NCI-H2227 treated with DMSO at 0.1 percent for 48 hours (cell line): ENCODE measurements around the gene IL6R.
"Not testable (repeated sequence)": the region's sequence is repeated elsewhere in the genome, so short reads cannot be mapped to it uniquely, and the experiment has no call there.

Experiments used
- DNase-seq: peaks from one replicate; lab custom pipeline; 2025; lab: John Stamatoyannopoulos, UW

The IL6R gene

DNA sequence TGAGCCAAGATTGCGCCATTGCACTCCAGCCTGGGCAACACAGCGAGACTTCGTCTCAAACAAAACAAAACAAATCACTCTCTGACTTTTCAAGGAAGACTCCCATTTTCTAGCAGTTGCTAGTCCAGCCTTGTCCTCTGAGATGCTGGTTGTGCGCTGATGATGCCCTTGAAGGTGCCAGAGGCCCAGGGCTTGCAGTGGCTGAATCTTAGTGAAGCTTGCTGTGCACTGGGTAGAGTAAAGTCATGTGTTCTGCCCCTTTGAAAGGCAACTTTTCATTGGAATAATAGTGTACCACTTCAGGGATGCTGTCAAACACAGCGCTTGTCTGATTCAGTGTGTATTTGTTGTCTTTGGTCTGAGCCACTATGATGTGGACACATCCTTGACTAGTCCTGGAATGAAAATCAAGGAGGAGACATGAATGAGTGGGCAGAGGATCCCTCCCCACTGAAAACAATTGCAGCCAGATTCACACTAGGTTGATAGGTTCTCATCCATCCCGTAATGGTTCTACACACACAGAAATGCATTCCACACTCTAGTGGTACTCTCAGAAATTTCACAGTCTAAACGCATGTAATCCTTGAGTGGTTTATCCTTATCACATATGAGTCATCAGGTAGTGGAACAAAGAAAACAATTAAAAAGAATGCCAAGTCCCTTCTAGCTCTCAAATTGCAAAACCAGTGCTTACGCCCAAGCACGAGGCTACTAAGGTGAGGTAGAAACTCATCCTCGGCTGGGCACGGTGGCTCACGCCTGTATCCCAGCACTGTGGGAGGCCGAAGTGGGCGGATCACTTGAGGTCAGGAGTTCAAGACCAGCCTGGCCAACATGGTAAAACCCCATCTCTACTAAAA is 79.0 kb downstream of the IL6R start:
- DNase-seq, result no peak

- no peak for DNase-seq
Measured at GRCh38 chr1:154485106-154485505, 80.0 kb downstream of the IL6R start.

GRCh38 chr1:154485910-154486496 is 80.9 kb downstream of the IL6R start:
- DNase-seq, result no peak

GRCh38 chr1:154486756-154487155 is 81.6 kb downstream of the IL6R start:
- not testable (repeated sequence) for DNase-seq

- no peak for DNase-seq
Measured at GRCh38 chr1:154488922-154489321, 83.8 kb downstream of the IL6R start.

DNA sequence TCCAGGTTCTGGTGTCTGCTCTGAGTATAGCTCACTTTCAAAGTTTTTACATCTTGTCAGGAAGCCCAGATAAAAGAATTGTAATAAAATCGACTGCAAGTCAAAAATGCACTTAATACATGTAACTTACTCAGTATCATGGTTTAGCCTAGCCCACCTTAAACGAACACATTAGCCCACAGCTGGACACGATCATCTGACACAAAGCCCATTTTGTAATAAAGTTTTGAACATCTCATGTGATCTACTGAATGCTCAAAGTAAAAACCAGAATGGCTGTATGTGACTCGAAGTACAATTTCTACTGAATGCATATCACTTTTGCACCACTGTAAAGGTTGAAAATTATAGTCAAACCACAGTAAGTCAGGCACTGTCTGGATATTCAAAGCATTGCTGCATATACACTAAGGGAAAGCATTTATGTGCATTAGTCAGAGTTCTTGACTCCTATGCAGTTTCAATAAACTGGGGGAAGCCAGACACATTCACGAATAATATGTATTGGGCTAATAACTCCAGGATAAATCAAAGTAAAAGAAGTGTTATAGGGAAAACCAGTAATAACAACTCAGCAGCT is 84.6 kb downstream of the IL6R start:
- DNase-seq, result no peak

GRCh38 chr1:154490317-154490716 is 85.2 kb downstream of the IL6R start:
- no peak for DNase-seq

DNA sequence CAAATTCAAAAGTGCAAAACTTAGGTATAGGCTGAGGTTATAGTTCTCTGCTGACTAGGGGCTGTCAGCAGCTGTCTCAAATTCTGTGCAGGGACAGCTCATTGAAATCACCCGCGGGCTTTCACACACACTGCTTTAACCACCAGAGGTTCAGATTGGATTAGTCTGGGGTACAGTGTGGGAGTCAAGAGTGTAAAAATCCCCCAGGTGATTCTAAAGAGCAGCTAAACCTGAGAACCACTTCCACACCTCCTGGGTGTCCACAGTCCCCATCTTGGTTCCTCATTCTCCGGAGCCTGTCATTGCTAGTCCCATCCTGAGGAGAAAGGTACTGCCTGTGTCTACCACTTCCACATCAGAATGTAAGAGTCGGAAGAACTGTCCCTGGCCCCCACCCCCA is 87.0 kb downstream of the IL6R start:
- no peak for DNase-seq

DNA sequence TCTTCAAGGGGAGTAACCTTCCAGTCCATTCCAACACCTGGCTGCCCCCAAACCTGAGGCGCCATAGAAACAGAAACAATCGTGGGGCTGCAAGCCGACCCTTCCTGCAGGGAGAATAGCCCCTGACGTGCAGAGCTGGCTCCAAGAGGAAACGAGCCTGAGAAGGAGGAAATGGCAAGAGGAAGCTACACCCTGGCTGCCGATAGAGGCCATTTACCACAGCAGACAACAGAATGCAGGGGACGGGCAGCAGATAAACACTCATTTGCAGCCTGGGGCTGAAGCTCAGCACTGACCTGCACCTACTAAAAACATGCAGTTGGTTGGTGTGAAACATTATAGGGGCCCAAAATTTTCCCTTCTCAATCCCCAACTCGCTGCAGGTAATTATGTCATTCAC is 88.1 kb downstream of the IL6R start:
- no peak for DNase-seq

GRCh38 chr1:154495496-154496273 is 90.5 kb downstream of the IL6R start:
- DNase-seq, result no peak

DNA sequence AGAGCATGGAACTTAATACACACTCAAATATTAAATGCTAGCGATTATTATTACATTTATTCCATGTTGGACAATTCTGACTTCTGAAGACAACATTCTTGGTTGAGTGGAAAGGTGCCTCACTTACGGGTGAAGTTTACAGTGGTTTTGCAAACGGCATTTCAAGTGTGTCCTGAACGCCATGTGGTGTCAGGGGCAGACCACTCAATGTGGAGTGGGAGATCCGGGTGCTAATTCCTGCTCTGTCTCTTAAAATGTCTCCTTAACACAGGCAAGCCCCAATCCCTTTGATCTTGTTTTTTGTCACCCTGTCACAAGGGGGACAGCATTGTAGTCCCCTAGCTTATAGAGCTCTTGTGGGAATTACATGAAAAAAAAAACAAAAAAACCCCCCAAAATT is 91.2 kb downstream of the IL6R start:
- no peak for DNase-seq

GRCh38 chr1:154497026-154497806 is 92.1 kb downstream of the IL6R start:
- DNase-seq, result no peak

DNA sequence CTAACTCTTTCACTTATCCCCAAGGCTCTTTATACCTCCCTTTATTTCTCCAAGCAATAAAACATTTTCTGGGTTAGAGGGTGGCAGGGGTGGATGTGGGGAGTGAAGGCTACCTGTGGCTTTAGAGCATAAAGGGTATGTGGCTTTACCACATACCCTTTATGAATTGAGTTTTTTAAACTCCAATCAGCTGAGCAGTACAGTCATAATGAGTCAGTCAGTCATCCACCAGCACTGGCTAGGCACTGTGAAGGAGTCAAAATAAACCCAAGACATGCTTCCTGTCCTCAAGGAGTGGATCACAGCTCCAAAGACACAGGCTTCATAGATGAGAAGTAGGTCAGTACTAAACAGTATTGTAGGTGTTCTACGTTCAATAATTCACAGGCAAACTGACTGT is 94.3 kb downstream of the IL6R start:
- no peak for DNase-seq

- DNase-seq, result no peak
Measured at GRCh38 chr1:154500533-154500932, 95.4 kb downstream of the IL6R start.

DNA sequence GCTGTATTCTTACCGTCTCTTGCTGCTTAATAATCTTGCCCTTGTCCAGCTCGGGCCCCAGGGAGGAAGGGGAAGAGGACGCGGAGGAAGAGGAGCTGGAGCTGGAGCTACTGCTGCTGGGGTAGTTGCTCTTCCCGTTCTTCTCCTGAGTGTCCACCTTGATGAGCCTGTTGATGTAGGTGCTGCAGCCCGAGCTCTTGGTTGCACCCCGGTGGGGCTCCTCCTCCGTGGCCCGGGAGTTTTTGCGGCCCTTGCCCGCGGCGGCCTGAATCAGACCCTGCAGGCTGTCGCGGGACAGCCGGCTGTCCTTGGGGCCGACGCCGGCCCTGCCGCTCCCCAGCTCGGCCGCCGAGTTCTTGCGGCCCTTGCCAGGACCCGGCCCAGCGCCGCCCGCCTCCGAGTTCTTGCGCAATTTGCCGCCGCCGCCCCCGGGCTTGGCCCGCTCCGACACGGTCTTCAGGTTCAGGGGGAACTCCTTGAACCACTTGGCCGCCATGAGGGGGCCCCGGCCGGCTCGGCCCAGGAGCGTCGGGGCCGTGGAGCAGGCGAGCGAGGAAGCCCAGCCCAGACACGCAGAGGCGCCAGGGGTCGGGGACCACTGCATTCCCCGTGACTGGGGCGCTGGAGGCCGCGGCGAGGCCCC is 96.4 kb downstream of the IL6R start:
- no peak for DNase-seq

- peak; percentile 74 for DNase-seq
Measured at GRCh38 chr1:154502066-154502743, 97.1 kb downstream of the IL6R start, which contains the start of the genes SHE and TDRD10. SHE (minus strand) TSS chr1:154502412; CDS start chr1:154502026, 386 bp downstream. TDRD10 (plus strand) TSS chr1:154502219; CDS start chr1:154506904, 4,685 bp downstream.

GRCh38 chr1:154502744-154503115 is 97.6 kb downstream of the IL6R start:
- peak; percentile 74 for DNase-seq

DNA sequence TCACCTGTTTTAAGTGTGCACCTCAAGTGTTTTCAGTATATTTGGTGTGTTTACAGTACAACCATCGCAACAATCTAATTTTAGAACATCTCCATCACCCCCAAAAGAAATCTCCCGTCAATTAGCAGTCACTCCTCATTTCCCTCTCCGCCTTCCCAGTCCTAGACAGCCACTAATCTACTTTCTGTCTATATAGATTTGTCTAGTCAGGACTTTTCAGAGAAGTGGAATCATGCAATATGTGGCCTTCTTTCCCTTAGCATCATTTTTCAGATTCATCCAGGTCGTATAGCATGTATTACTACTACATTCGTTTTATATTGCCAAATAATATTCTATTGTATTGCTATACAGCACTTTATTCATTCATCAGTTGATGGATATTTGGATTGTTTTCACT is 98.8 kb downstream of the IL6R start:
- no peak for DNase-seq

DNA sequence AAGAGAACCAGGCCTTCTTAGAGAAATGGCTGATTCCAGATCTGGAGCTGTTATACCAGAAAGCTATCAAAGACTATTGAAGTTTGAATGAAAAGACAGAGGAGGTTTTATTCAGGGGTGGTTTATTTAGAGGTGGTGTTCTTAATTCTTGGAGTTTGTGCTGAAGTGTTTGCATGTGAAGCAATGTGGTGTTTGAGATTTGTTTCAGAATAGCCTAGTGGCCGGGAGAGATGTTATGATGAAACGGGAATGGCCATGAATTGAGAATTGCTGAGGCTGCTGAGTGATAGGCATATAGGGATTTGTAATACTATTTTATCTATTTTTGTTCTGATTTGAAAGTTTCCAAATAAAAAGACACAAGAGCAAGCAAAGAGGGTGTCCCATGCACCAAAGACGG is 107.6 kb downstream of the IL6R start:
- no peak for DNase-seq

GRCh38 chr1:154514066-154514553 is 109.0 kb downstream of the IL6R start:
- no peak for DNase-seq
